ENCODE results near the gene DOCK10.

DNA sequence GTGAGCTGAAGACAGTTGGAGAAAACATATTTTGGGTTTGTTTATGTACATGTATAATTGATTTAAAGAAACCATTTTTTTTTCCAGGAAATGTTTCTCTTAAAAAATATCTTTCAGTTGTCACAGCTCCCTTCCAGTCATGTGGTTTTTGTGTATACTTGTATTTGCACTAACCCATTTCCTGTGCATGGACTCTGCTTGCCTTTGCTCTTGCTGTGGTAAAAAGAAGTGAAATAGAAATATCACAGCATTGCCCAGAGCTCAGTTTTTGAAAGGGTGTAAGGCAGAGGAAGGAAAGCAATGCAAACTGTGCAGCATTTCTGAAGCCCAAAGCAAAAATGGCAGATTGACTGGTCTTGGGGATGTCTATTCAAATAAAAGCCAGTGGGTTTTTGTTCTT lies 10.4 kb upstream of the DOCK10 start:
- TF ChIP-seq, protein P1, sequence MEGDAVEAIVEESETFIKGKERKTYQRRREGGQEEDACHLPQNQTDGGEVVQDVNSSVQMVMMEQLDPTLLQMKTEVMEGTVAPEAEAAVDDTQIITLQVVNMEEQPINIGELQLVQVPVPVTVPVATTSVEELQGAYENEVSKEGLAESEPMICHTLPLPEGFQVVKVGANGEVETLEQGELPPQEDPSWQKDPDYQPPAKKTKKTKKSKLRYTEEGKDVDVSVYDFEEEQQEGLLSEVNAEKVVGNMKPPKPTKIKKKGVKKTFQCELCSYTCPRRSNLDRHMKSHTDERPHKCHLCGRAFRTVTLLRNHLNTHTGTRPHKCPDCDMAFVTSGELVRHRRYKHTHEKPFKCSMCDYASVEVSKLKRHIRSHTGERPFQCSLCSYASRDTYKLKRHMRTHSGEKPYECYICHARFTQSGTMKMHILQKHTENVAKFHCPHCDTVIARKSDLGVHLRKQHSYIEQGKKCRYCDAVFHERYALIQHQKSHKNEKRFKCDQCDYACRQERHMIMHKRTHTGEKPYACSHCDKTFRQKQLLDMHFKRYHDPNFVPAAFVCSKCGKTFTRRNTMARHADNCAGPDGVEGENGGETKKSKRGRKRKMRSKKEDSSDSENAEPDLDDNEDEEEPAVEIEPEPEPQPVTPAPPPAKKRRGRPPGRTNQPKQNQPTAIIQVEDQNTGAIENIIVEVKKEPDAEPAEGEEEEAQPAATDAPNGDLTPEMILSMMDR (IDR thresholded peaks at IDR 0.05): no peak
- TF ChIP-seq, protein P2, sequence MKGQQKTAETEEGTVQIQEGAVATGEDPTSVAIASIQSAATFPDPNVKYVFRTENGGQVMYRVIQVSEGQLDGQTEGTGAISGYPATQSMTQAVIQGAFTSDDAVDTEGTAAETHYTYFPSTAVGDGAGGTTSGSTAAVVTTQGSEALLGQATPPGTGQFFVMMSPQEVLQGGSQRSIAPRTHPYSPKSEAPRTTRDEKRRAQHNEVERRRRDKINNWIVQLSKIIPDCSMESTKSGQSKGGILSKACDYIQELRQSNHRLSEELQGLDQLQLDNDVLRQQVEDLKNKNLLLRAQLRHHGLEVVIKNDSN (CRISPR knock-in tag; IDR thresholded peaks at IDR 0.05): no peak
- TF ChIP-seq ZNF263 (CRISPR knock-in tag; IDR thresholded peaks at IDR 0.05; ENCODE audit: low read depth) (no peak), TCF7 (CRISPR knock-in tag; IDR thresholded peaks at IDR 0.05; ENCODE audit: low read depth) (no peak), CREB1 (CRISPR knock-in tag; IDR thresholded peaks at IDR 0.05) (no peak), GRHL2 (CRISPR knock-in tag; IDR thresholded peaks at IDR 0.05; ENCODE audit: insufficient replicate concordance, severe bottlenecking) (no peak), ZNF232 (CRISPR knock-in tag; IDR thresholded peaks at IDR 0.05) (no peak), ZNF138 (CRISPR knock-in tag; conservative IDR thresholded peaks at IDR 0.05) (no peak)
- TF ChIP-seq, protein P3, sequence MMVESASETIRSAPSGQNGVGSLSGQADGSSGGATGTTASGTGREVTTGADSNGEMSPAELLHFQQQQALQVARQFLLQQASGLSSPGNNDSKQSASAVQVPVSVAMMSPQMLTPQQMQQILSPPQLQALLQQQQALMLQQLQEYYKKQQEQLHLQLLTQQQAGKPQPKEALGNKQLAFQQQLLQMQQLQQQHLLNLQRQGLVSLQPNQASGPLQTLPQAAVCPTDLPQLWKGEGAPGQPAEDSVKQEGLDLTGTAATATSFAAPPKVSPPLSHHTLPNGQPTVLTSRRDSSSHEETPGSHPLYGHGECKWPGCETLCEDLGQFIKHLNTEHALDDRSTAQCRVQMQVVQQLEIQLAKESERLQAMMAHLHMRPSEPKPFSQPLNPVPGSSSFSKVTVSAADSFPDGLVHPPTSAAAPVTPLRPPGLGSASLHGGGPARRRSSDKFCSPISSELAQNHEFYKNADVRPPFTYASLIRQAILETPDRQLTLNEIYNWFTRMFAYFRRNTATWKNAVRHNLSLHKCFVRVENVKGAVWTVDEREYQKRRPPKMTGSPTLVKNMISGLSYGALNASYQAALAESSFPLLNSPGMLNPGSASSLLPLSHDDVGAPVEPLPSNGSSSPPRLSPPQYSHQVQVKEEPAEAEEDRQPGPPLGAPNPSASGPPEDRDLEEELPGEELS (CRISPR knock-in tag; IDR thresholded peaks at IDR 0.05): no peak
- TF ChIP-seq, protein P4, sequence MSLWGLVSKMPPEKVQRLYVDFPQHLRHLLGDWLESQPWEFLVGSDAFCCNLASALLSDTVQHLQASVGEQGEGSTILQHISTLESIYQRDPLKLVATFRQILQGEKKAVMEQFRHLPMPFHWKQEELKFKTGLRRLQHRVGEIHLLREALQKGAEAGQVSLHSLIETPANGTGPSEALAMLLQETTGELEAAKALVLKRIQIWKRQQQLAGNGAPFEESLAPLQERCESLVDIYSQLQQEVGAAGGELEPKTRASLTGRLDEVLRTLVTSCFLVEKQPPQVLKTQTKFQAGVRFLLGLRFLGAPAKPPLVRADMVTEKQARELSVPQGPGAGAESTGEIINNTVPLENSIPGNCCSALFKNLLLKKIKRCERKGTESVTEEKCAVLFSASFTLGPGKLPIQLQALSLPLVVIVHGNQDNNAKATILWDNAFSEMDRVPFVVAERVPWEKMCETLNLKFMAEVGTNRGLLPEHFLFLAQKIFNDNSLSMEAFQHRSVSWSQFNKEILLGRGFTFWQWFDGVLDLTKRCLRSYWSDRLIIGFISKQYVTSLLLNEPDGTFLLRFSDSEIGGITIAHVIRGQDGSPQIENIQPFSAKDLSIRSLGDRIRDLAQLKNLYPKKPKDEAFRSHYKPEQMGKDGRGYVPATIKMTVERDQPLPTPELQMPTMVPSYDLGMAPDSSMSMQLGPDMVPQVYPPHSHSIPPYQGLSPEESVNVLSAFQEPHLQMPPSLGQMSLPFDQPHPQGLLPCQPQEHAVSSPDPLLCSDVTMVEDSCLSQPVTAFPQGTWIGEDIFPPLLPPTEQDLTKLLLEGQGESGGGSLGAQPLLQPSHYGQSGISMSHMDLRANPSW (CRISPR knock-in tag; conservative IDR thresholded peaks at IDR 0.05; ENCODE audit: low read depth): no peak
- TF ChIP-seq, protein P5, sequence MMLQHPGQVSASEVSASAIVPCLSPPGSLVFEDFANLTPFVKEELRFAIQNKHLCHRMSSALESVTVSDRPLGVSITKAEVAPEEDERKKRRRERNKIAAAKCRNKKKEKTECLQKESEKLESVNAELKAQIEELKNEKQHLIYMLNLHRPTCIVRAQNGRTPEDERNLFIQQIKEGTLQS (CRISPR knock-in tag; conservative IDR thresholded peaks at IDR 0.05): no peak
- TF ChIP-seq, protein P6, sequence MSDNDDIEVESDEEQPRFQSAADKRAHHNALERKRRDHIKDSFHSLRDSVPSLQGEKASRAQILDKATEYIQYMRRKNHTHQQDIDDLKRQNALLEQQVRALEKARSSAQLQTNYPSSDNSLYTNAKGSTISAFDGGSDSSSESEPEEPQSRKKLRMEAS (CRISPR knock-in tag; IDR thresholded peaks at IDR 0.05): no peak
- TF ChIP-seq, protein P7, sequence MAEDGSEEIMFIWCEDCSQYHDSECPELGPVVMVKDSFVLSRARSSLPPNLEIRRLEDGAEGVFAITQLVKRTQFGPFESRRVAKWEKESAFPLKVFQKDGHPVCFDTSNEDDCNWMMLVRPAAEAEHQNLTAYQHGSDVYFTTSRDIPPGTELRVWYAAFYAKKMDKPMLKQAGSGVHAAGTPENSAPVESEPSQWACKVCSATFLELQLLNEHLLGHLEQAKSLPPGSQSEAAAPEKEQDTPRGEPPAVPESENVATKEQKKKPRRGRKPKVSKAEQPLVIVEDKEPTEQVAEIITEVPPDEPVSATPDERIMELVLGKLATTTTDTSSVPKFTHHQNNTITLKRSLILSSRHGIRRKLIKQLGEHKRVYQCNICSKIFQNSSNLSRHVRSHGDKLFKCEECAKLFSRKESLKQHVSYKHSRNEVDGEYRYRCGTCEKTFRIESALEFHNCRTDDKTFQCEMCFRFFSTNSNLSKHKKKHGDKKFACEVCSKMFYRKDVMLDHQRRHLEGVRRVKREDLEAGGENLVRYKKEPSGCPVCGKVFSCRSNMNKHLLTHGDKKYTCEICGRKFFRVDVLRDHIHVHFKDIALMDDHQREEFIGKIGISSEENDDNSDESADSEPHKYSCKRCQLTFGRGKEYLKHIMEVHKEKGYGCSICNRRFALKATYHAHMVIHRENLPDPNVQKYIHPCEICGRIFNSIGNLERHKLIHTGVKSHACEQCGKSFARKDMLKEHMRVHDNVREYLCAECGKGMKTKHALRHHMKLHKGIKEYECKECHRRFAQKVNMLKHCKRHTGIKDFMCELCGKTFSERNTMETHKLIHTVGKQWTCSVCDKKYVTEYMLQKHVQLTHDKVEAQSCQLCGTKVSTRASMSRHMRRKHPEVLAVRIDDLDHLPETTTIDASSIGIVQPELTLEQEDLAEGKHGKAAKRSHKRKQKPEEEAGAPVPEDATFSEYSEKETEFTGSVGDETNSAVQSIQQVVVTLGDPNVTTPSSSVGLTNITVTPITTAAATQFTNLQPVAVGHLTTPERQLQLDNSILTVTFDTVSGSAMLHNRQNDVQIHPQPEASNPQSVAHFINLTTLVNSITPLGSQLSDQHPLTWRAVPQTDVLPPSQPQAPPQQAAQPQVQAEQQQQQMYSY (CRISPR knock-in tag; IDR thresholded peaks at IDR 0.05): no peak
